Gastroesophageal sphincter (tissue), 3 donors: Measurements from ENCODE around the gene TNNI3K.

Source experiments
- CTCF ChIP-seq, 4 experiments: fragments of 200-600 bp in 2 of 4; fragments of 450-650 bp in 2 of 4; sonication (generic) in 1 of 4; IDR thresholded peaks; one replicate each; pipeline ENCODE4 v1.5.1; 2017 to 2019; ENCODE audit warnings: antibody characterized with exemption in 4 of 4, mild to moderate bottlenecking in 2 of 4, moderate library complexity in 2 of 4
- POLR2A ChIP-seq, 2 donors: fragments of 450-650 bp; IDR thresholded peaks; one replicate each; pipeline ENCODE4 v1.6.1; 2017; ENCODE audit warnings: antibody characterized with exemption in 2 of 2, mild to moderate bottlenecking in 2 of 2, moderate library complexity in 1 of 2

- TF ChIP-seq POLR2A (IDR thresholded peaks at IDR 0.05) = no peak
- no peak for TF ChIP-seq CTCF (IDR thresholded peaks at IDR 0.05)
These were observed 132.1 kb downstream of the TNNI3K start for GRCh38 chr1:74367175-74367813.
